GM21390 (cell line): Measurements from ENCODE around the gene CDH26.

ENCODE experiments used
- ATAC-seq: cut with Tn5 transposase; IDR thresholded peaks from one replicate; pipeline ENCODE4 v1.9.1; 2021; ENCODE audit not compliant: unreplicated experiment

Gene CDH26

GRCh38 chr20:60060006-60060557 is 101.9 kb downstream of the CDH26 start:
- ATAC-seq = no peak

DNA sequence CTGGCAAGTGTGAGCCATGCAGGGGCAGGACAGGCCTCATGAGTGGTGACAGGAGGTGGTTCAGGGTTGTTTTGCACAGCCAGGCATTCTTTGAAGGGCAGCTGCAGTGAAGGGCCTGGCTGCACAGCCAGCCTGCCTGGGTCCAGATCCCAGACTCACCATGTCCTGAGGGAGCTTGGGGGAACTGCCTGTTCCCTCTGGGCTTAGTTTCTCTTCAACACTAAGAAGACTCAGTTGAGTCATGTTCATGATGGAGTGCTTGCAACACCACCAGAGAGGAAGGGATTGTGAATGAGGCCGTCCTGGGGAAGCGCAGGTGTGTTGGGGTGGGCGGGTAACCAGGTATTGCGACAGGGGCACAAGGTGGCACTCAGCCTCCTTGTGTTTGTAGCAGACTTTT is 102.4 kb downstream of the CDH26 start:
- ATAC-seq = no peak

- no peak for ATAC-seq
Observed at GRCh38 chr20:60062431-60063047, 104.3 kb downstream of the CDH26 start.

DNA sequence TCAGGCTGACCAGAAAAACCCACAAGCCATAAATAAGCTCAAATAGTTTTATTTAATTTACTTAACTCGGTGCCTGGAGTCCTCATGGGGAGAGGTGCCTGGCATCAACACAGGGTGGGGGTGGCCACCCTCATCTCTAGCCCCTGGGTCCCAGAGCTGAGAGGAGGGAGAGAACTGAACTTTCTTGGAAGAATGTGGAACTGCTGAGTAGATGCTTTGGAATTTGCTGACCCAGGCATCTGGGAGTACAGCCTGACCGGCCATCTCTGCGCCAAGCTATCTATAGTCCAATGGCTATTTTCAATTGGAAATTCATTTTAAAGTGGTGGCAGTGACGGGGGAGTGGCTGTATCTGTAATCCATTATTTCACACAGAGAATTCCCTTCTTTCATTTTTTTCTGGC is 104.8 kb downstream of the CDH26 start:
- no peak for ATAC-seq

GRCh38 chr20:60063739-60064380 is 105.6 kb downstream of the CDH26 start:
- ATAC-seq = no peak
